HepG2 (cell line): ENCODE data around the gene LRRC4C. TPM values are rescaled to one million over a fixed set of nuclear protein-coding genes. Genes with fewer than 3 reads are reported as not detected.

Experiments
- ATAC-seq: fragments of 200-7000 bp; cut with Tn5 transposase; 3 replicates; pipeline ENCODE4 v1.9.1; 2020; ENCODE audit warnings: mild to moderate bottlenecking, moderate library complexity
- BruUV-seq: library from RNA; stranded (reverse); fragments of 400-500 nt; replicated peaks from 2 replicates; lab custom pipeline; 2021; lab: Mats Ljungman, UMichigan
- CTCF ChIA-PET: fragments of 300-600 bp; formaldehyde crosslinking; extraction: SDS; loops from one replicate; lab custom pipeline; 2021; ENCODE audit warnings: low total read pairs, inconsistent platforms, low intra/inter-chr PET ratio; lab: Yijun Ruan, JAX
- POLR2A ChIA-PET: fragments of 350-600 bp; sonication (Branson Sonifier 250); formaldehyde crosslinking; loops from one replicate; lab custom pipeline; 2020; ENCODE audit warnings: antibody characterized with exemption, inconsistent platforms; lab: Yijun Ruan, JAX
- DNase-seq: peaks from one replicate; pipeline ENCODE4 v3.0.0-alpha.2; 2015; ENCODE audit warnings: low spot score
- FAIRE-seq: peaks from 3 replicates; lab custom pipeline; 2011; peaks lifted over from hg19 to GRCh38; lab: Jason Lieb, UNC
- H2AFZ ChIP-seq: one replicate; pipeline ENCODE4 v1.6.1; 2011; ENCODE audit warnings: low read length, inconsistent platforms
- H3K27ac ChIP-seq: fragments of 300-600 bp; 3 replicates; pipeline ENCODE4 v1.8.0; 2011; ENCODE audit warnings: mixed run types, mild to moderate bottlenecking, mixed read lengths, low read length, inconsistent platforms; ENCODE audit not compliant: insufficient read depth; ENCODE audit errors: extremely low read length
- H3K27me3 ChIP-seq, 2 experiments: fragments of 200-600 bp in 1 of 2; 2 replicates in 1 of 2; 3 replicates in 1 of 2; pipeline versions ENCODE4 v1.6.0 to v1.8.0; 2011; ENCODE audit warnings: low read length in 2 of 2, mild to moderate bottlenecking in 2 of 2, moderate library complexity in 2 of 2, inconsistent platforms in 1 of 2; ENCODE audit not compliant: insufficient read depth in 2 of 2, control insufficient read depth in 1 of 2
- H3K36me3 ChIP-seq, 2 experiments: fragments of 200-600 bp in 1 of 2; replicated peaks in 1 of 2; 2 replicates in 1 of 2; 3 replicates in 1 of 2; pipeline versions ENCODE4 v1.5.1 to v1.8.0; 2011; ENCODE audit warnings: low read length in 2 of 2, inconsistent platforms in 1 of 2; ENCODE audit not compliant: insufficient read depth in 2 of 2, control insufficient read depth in 1 of 2
- H3K4me1 ChIP-seq: 2 replicates; pipeline ENCODE4 v1.5.1; 2012; ENCODE audit warnings: low read length, inconsistent platforms; ENCODE audit not compliant: insufficient read depth
- H3K4me2 ChIP-seq: 2 replicates; pipeline ENCODE4 v1.6.0; 2011; ENCODE audit warnings: low read depth, low read length, inconsistent platforms
- H3K4me3 ChIP-seq, 3 experiments: fragments of 200-600 bp in 1 of 3; sonication (generic), shearing (Covaris generic) in 1 of 3; replicated peaks in 1 of 3; 2 replicates each; pipeline ENCODE4 v1.5.1; 2011 to 2016; ENCODE audit warnings: low read length in 3 of 3, inconsistent platforms in 2 of 3, low read depth in 2 of 3, mild to moderate bottlenecking in 2 of 3, control low read depth in 1 of 3, mixed read lengths in 1 of 3; ENCODE audit not compliant: insufficient read depth in 1 of 3
- H3K79me2 ChIP-seq: one replicate; pipeline ENCODE4 v1.6.1; 2011; ENCODE audit warnings: low read length, inconsistent platforms; ENCODE audit not compliant: insufficient read depth
- H3K9ac ChIP-seq: 2 replicates; pipeline ENCODE4 v1.6.0; 2011; ENCODE audit warnings: mild to moderate bottlenecking, low read depth, low read length, inconsistent platforms; ENCODE audit not compliant: insufficient read depth
- H3K9me3 ChIP-seq: 2 replicates; pipeline ENCODE4 v1.5.1; 2012; ENCODE audit warnings: mild to moderate bottlenecking, low read length
- H4K20me1 ChIP-seq: 2 replicates; pipeline ENCODE4 v1.6.0; 2011; ENCODE audit warnings: inconsistent platforms, mild to moderate bottlenecking, low read length, moderate library complexity; ENCODE audit not compliant: insufficient read depth
- BRF2 ChIP-seq: sonication (generic); formaldehyde crosslinking; IDR thresholded peaks from 2 replicates; pipeline ENCODE4 v1.8.1; 2022; ENCODE audit warnings: mild to moderate bottlenecking, missing genetic modification reagents
- GRHL1 ChIP-seq: sonication (generic); formaldehyde crosslinking; conservative IDR thresholded peaks from 2 replicates; pipeline ENCODE4 v1.8.0; 2022; ENCODE audit warnings: missing genetic modification reagents
- HOXA3 ChIP-seq: sonication (generic); formaldehyde crosslinking; IDR thresholded peaks from 2 replicates; pipeline ENCODE4 v1.5.0; 2020; ENCODE audit warnings: missing genetic modification reagents
- HOXA5 ChIP-seq: sonication (generic); formaldehyde crosslinking; IDR thresholded peaks from 2 replicates; pipeline ENCODE4 v1.4.0; 2020; ENCODE audit warnings: missing genetic modification reagents
- KAT7 ChIP-seq: IDR thresholded peaks from 2 replicates; pipeline ENCODE4 v1.6.1; 2018; ENCODE audit warnings: borderline replicate concordance, missing compliant biosample characterization
- MBNL3 ChIP-seq: fragments of 250-450 bp; sonication (Bioruptor Pico); conservative IDR thresholded peaks from 2 replicates; pipeline ENCODE4 v1.8.0; 2022; ENCODE audit warnings: mild to moderate bottlenecking, inconsistent platforms
- MYNN ChIP-seq: sonication (generic); formaldehyde crosslinking; IDR thresholded peaks from 2 replicates; pipeline ENCODE4 v1.4.0; 2020; ENCODE audit warnings: mild to moderate bottlenecking, low read depth, missing genetic modification reagents
- ZFY ChIP-seq: sonication (generic); formaldehyde crosslinking; IDR thresholded peaks from 2 replicates; pipeline ENCODE4 v1.4.0; 2020; ENCODE audit warnings: missing genetic modification reagents
- ZNF354B ChIP-seq: sonication (generic); formaldehyde crosslinking; IDR thresholded peaks from 2 replicates; pipeline ENCODE4 v1.8.0; 2022; ENCODE audit warnings: mild to moderate bottlenecking, missing genetic modification reagents
- ZNF503 ChIP-seq: sonication (generic); formaldehyde crosslinking; IDR thresholded peaks from 2 replicates; pipeline ENCODE4 v1.4.0; 2020; ENCODE audit warnings: missing genetic modification reagents
- ZNF513 ChIP-seq: sonication (generic); formaldehyde crosslinking; conservative IDR thresholded peaks from 2 replicates; pipeline ENCODE4 v1.5.0; 2020; ENCODE audit warnings: missing genetic modification reagents
- WGBS: methylation state at CpG from one replicate; pipeline ENCODE4 v1.1.6; 2017; ENCODE audit warnings: low lambda C conversion rate; 5-methylcytosine and 5-hydroxymethylcytosine counted together
- in situ Hi-C: cut with HindIII; loops from 2 replicates; pipeline ENCODE4 v1.10.0; 2017; ENCODE audit warnings: low pct_unique_long_range_greater_than_20kb; ENCODE audit not compliant: extremely low pct_ligation_motif_present
- intact Hi-C: fragments of 100-400 bp; cut with micrococcal nuclease; formaldehyde crosslinking; loops from one replicate; pipeline ENCODE4 v1.10.0; 2022; ENCODE audit not compliant: unreplicated experiment
- polyA plus RNA-seq, 8 experiments: library from polyadenylated mRNA; depleted of rRNA in 3 of 8; stranded (reverse) in 7 of 8; unstranded in 1 of 8; fragments of >200 nt; fragmentation: Illumina TruSeq in 4 of 8; extraction: Trizol in 4 of 8; gene quantifications; 2 replicates each; pipeline versions ENCODE4 v1.2.1 to v1.2.3, GENCODE V29; 2011 to 2016; ENCODE audit warnings: low read depth in 4 of 8, missing spikeins in 1 of 8, mixed read lengths in 1 of 8; ENCODE audit not compliant: insufficient read depth in 1 of 8
- total RNA-seq, 5 experiments: library from RNA; depleted of rRNA; stranded (reverse); fragments of >200 nt; fragmentation: Illumina TruSeq; extraction: Trizol; gene quantifications; 2 replicates each; pipeline ENCODE4 v1.2.3, GENCODE V29; 2016; ENCODE audit warnings: low read depth in 1 of 5

The LRRC4C gene
- total and polyA plus RNA-seq, 2 of the 13 experiments (the other 11 are each of a cell fraction or from before 2014, with no cell fraction given), result not detected

GRCh38 chr11:41247621-41248020 is 211.8 kb downstream of the LRRC4C start:
- Histone ChIP-seq H2AFZ (no peak overlapping the region), H3K27me3 (no peaks in the 10 kb centered on the region), H3K4me1 (no peaks in the 10 kb centered on the region), H3K27ac (no peak overlapping the region), H3K9me3 (no peaks in the 10 kb centered on the region), H3K4me3 (no peak overlapping the region), H3K36me3 (no peaks in the 10 kb centered on the region), H3K4me2 (no peak overlapping the region), H3K9ac (no peak overlapping the region), H3K79me2 (no peaks in the 10 kb centered on the region), H4K20me1 (no peaks in the 10 kb centered on the region)
- no peak for TF ChIP-seq MYNN
- no peak for TF ChIP-seq ZNF503 (CRISPR knock-in tag)
- TF ChIP-seq ZNF513, result no peak
- TF ChIP-seq BRF2 (CRISPR knock-in tag), result no peak
- TF ChIP-seq ZNF354B, result no peak
- no peak for TF ChIP-seq MBNL3 (CRISPR knock-in tag)
- no peak for TF ChIP-seq KAT7 (CRISPR knock-in tag)
- no peak for TF ChIP-seq GRHL1 (CRISPR knock-in tag)
- no peak for TF ChIP-seq HOXA3 (CRISPR knock-in tag)
- no peak for TF ChIP-seq ZFY
- TF ChIP-seq HOXA5 (CRISPR knock-in tag), result no peak
- in situ Hi-C loops (no loop called here), intact Hi-C loops (no loop called here)
- CTCF ChIA-PET, result no interaction called here
- POLR2A ChIA-PET, result no interaction called here
- no TSS peak for BruUV-seq
- DNase-seq (no peak), FAIRE-seq (no peak), ATAC-seq (no peak)
- WGBS, result 28% methylated on average over 5 of the region's 5 CpGs
